Body of pancreas (tissue), 4 donors: Measurements from ENCODE around the gene KLK1. TPM values are rescaled to one million over a fixed set of nuclear protein-coding genes. Genes with fewer than 3 reads are reported as not detected.
"Not testable (repeated sequence)": the region's sequence is repeated elsewhere in the genome, so short reads cannot be mapped to it uniquely, and the experiment has no call there.

ENCODE experiments used
- ATAC-seq: fragments of 150-250 bp; one replicate; pipeline ENCODE4 v1.9.1; 2016
- DNase-seq, 4 donors: peaks; one replicate each; pipeline ENCODE4 v3.0.0-alpha.2; 2019
- H3K27ac ChIP-seq, 4 donors: fragments of 200-600 bp; sonication (generic); 1 replicate in 3 of 4; 2 replicates in 1 of 4; pipeline versions ENCODE4 v1.5.1 to v1.6.1; 2016 to 2019; ENCODE audit warnings: mild to moderate bottlenecking in 1 of 4, mixed read lengths in 1 of 4, moderate library complexity in 1 of 4
- H3K27me3 ChIP-seq, 2 donors: fragments of 200-600 bp; sonication (generic); one replicate each; pipeline ENCODE4 v1.6.0; 2016; ENCODE audit warnings: mild to moderate bottlenecking in 1 of 2
- H3K36me3 ChIP-seq, 2 donors: fragments of 200-600 bp; sonication (generic); replicated peaks in 1 of 2; 2 replicates each; pipeline ENCODE4 v1.5.1; 2016; ENCODE audit warnings: low read depth in 2 of 2; ENCODE audit not compliant: insufficient read depth in 1 of 2
- H3K4me1 ChIP-seq: fragments of 200-600 bp; sonication (generic); one replicate; pipeline ENCODE4 v1.6.0; 2016
- H3K4me3 ChIP-seq, 2 donors: fragments of 200-600 bp; sonication (generic); 1 replicate in 1 of 2; 2 replicates in 1 of 2; pipeline ENCODE4 v1.5.1; 2016 to 2019
- H3K9me3 ChIP-seq, 3 donors: fragments of 200-600 bp; sonication (generic); 1 replicate in 2 of 3; 2 replicates in 1 of 3; pipeline ENCODE4 v1.5.1; 2016
- POLR2A ChIP-seq, 3 donors: fragments of 450-650 bp; IDR thresholded peaks; one replicate each; pipeline ENCODE4 v1.6.1; 2016; ENCODE audit warnings: antibody characterized with exemption in 3 of 3, mild to moderate bottlenecking in 2 of 3
- WGBS, 2 donors: methylation state at CpG; one replicate each; pipeline ENCODE4 v1.1.5; 2017; 5-methylcytosine and 5-hydroxymethylcytosine counted together
- intact Hi-C: fragments of 100-400 bp; cut with DNase I; formaldehyde crosslinking; loops from one replicate; pipeline ENCODE4 v1.15.1; 2023
- total RNA-seq, 2 donors: library from RNA; depleted of rRNA; stranded (reverse); fragments of >200 nt; gene quantifications; one replicate each; pipeline ENCODE4 v1.1.0, GENCODE V29; 2016
- TF ChIP-seq, protein P1 (sequence below), 7 experiments: fragments of 450-650 bp in 4 of 7; fragments of 200-600 bp in 3 of 7; sonication (generic) in 3 of 7; IDR thresholded peaks; one replicate each; pipeline ENCODE4 v1.5.1; 2016 to 2019; ENCODE audit warnings: antibody characterized with exemption in 7 of 7

Gene KLK1
- total RNA-seq, 2 donors from 2014 or later: 937 to 947 TPM

DNA sequence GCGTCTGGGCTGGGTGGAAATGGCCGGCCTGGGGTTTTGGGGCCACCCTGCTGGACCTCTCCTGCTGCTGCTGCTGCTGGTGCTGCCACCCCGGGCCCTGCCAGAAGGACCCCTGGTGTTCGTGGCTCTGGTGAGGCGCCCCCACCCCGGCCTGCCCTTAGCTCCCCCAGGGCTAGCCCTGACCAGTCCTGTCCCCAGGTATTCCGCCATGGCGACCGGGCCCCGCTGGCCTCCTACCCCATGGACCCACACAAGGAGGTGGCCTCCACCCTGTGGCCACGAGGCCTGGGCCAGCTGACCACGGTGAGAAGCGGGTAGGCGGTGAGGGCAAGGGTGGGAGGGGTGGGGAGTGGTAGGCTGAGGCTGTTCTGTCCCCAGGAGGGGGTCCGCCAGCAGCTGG is 33.2 kb downstream of the KLK1 start, which contains the start of gene ACP4:
ACP4 (plus strand) TSS at position 20 of the 400 bp plus-strand sequence; CDS start at position 20, 0 bp downstream.
- WGBS, 2 donors: 85 to 94% methylated on average over 4 to 15 of the region's 15 CpGs
- H3K4me1 ChIP-seq: peaks cover 5% of the 10 kb centered on the region
- TF ChIP-seq, protein P1, sequence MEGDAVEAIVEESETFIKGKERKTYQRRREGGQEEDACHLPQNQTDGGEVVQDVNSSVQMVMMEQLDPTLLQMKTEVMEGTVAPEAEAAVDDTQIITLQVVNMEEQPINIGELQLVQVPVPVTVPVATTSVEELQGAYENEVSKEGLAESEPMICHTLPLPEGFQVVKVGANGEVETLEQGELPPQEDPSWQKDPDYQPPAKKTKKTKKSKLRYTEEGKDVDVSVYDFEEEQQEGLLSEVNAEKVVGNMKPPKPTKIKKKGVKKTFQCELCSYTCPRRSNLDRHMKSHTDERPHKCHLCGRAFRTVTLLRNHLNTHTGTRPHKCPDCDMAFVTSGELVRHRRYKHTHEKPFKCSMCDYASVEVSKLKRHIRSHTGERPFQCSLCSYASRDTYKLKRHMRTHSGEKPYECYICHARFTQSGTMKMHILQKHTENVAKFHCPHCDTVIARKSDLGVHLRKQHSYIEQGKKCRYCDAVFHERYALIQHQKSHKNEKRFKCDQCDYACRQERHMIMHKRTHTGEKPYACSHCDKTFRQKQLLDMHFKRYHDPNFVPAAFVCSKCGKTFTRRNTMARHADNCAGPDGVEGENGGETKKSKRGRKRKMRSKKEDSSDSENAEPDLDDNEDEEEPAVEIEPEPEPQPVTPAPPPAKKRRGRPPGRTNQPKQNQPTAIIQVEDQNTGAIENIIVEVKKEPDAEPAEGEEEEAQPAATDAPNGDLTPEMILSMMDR (IDR thresholded peaks at IDR 0.05): no peak
- H3K9me3 ChIP-seq: no peaks in the 10 kb centered on the region
- ATAC-seq (no peak), DNase-seq (no peak)
- H3K4me3 ChIP-seq: no peak within 1 kb of the TSS
- no peak within 1 kb of the TSS for H3K27ac ChIP-seq
- intact Hi-C loops: no loop called here
- no peaks in the 10 kb centered on the region for H3K36me3 ChIP-seq
- no peaks in the 10 kb centered on the region for H3K27me3 ChIP-seq

DNA sequence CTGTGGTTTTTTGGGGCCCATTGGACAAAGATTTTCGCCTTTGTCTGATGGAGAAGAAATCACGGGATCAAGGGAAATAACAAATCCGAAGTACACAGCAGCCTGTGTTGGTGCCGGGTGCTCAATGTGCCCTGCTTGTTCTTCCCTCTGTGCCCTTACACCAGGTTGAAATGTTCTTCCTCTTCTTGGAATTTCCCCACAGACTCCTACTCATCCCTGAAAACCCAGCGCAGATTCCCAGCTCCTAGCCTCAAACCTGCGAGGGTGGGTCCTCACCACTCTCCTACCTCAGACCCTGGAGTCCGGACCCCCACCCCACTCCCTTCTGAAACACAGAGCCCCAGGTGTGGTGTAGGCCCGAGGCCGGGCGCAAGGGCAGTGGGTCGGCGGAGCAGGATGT is 38.3 kb downstream of the KLK1 start:
- intact Hi-C loops: loop anchor here (5.0 kb wide), 1 partner anchor 418 kb away; the partner anchor contains the start of gene NAPSA
- no peaks in the 10 kb centered on the region for H3K9me3 ChIP-seq
- WGBS, 2 donors: 78 to 84% methylated on average over 10 to 12 of the region's 12 CpGs
- no peak overlapping the region for H3K27ac ChIP-seq
- no peaks in the 10 kb centered on the region for H3K36me3 ChIP-seq
- DNase-seq (no peak), ATAC-seq (no peak)
- no peaks in the 10 kb centered on the region for H3K4me1 ChIP-seq
- no peak for TF ChIP-seq POLR2A (IDR thresholded peaks at IDR 0.05)
- TF ChIP-seq, protein P1 (IDR thresholded peaks at IDR 0.05): no peak
- H3K27me3 ChIP-seq: peaks cover 0 to 15% of the 10 kb centered on the region in 2 donors
- H3K4me3 ChIP-seq: no peak overlapping the region

DNA sequence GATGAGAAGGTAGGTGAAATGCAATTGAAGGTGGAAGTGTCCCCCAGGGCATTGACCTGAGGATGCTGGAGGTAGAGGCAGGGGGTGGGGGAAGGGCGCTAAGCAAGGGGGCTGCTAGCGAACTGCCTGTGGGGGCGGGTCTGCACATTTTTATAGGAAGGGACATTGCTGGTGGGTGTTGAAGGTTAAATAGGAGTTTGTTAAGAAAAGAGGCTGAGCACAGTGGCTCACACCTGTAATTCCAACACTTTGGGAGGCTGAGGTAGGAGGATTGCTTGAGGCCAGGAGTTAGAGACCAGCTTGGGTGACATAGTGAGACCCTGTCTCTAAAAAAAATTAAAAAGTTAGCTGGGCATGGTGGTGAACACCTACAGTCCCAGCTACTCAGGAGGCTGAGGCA is 38.9 kb downstream of the KLK1 start:
- 71 to 78% methylated on average over 3 of the region's 3 CpGs for WGBS, 2 donors
- no peaks in the 10 kb centered on the region for H3K9me3 ChIP-seq
- no peak for TF ChIP-seq POLR2A (IDR thresholded peaks at IDR 0.05)
- TF ChIP-seq, protein P1 (IDR thresholded peaks at IDR 0.05): no peak

DNA sequence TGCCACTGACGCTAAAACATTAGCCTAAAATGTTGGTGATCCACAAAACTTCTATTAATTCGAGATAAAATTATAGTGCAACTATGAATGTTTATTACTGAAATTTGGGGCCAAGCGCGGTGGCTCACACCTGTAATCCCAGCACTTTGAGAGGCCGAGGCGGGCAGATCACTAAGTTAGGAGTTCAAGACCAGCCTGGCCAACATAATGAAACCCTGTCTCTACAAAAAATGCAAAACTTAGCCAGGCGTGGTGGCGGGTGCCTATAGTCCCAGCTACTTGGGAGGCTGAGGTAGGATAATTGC is 39.8 kb downstream of the KLK1 start:
- ATAC-seq, H3K4me1 ChIP-seq, H3K27ac ChIP-seq, H3K36me3 ChIP-seq, DNase-seq, H3K9me3 ChIP-seq, intact Hi-C loops, H3K4me3 ChIP-seq: not testable (repeated sequence)
- whole genome bisulfite sequencing, 2 donors: 35% methylated on average over 8 of the region's 8 CpGs
- H3K27me3 ChIP-seq: peaks cover 0 to 28% of the 10 kb centered on the region in 2 donors

More for the DNA sequence above, 38.9 kb downstream of the KLK1 start:
- no peak overlapping the region for H3K27ac ChIP-seq
- intact Hi-C loops: loop anchor here (5.0 kb wide), 1 partner anchor 417 kb away; the partner anchor contains the start of gene NAPSA
- no peak for DNase-seq
- H3K36me3 ChIP-seq: no peaks in the 10 kb centered on the region
- H3K4me3 ChIP-seq: no peak overlapping the region
- H3K27me3 ChIP-seq: peaks cover 0 to 20% of the 10 kb centered on the region in 2 donors
- no peaks in the 10 kb centered on the region for H3K4me1 ChIP-seq
- ATAC-seq: no peak

DNA sequence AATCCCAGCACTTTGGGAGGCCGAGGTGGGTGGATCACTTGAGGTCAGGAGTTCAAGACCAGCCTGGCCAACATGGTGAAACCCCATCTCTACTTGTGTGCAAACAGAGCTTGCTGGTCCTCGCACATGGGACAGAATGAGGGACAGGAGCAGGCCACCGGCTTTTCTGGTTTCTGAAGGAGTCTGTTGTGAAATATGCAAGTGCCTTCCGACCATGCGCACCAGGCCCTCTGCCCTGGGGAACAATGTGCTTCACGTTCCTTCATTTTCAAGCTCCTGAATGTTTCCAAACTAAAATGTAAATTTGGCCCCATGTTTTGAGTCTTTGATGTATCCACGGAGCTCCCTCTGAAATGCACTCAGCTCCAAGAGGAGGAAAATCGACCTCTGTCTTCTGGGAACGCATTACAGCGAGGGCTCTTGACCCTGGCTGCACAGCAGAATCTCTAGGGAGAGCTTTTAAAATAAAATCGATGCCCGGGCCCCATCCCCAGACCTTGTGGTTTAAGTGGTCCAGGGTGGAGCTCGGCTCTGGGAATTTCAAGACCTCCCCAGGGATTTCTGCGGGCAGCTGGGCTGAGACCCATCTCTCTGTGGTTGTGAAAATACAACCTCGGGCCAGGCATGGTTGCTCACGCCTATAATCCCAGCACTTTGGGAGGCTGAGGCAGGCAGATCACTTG is 42.7 kb downstream of the KLK1 start:
- H3K27ac ChIP-seq: no peak overlapping the region
- H3K36me3 ChIP-seq: no peaks in the 10 kb centered on the region
- no peak for TF ChIP-seq POLR2A (IDR thresholded peaks at IDR 0.05)
- TF ChIP-seq, protein P1 (IDR thresholded peaks at IDR 0.05): no peak
- 34 to 46% methylated on average over 11 to 16 of the region's 16 CpGs for WGBS, 2 donors
- DNase-seq: no peak
- no peaks in the 10 kb centered on the region for H3K4me1 ChIP-seq
- no peak overlapping the region for H3K4me3 ChIP-seq
- peaks cover 0 to 39% of the 10 kb centered on the region in 2 donors for H3K27me3 ChIP-seq
- intact Hi-C loops: no loop called here
- ATAC-seq: no peak
- H3K9me3 ChIP-seq: no peaks in the 10 kb centered on the region
